HG03175 (cell line): ENCODE measurements around the gene DDX49.
"Not testable (repeated sequence)": the region's sequence is repeated elsewhere in the genome, so short reads cannot be mapped to it uniquely, and the experiment has no call there.

Experiments
- ATAC-seq: cut with Tn5 transposase; IDR thresholded peaks from one replicate; pipeline ENCODE4 v1.9.1; 2021; ENCODE audit warnings: mild to moderate bottlenecking, moderate library complexity; ENCODE audit not compliant: unreplicated experiment

The DDX49 gene

DNA sequence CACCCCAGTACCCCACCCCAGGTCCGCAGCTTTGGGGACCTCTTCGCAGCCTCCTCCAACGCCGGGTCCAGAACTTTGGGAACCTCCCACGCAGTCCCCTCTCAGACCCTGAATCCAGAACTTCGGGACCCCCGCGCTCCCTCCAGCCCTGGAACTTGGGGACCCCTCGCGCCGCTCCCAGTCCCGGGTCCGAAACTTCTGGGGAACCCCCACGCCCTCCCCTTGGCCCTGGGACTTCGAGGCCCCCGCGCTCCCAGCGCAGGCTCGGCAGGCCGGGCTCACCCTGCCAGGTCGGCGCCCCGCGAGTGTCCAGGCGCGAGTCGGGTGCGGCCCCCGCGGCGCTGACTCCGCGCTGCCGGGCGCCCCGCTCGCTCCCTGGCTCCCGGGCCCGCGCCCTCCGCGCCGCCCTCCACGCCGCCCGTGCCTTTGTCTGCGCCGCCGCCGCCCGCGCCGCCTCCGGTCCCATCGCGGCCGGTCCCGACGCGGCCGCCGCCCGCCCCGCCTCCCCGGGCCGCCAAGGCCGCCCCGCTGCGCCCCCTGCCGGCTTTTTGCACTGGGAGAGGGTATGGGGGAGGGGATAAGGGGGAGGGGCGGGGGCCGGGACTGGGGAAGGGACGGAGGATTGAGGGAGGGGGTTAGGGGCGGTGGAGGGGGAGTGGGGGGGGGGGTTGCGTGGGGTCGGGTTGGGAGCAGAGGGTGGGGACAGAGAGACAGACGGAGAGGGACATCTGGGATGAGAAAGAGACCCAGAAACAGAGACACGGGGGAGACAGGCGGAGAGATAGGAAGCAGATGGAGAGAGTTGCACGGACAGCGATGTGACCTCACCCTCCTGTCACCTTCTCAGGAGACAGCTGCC lies 21.5 kb downstream of the DDX49 start, which contains the start of gene HOMER3:
HOMER3 (minus strand) TSS at position 449 of the 859 bp plus-strand sequence. CDS start 2,235 bp downstream, outside the sequence.
- ATAC-seq = no peak

DNA sequence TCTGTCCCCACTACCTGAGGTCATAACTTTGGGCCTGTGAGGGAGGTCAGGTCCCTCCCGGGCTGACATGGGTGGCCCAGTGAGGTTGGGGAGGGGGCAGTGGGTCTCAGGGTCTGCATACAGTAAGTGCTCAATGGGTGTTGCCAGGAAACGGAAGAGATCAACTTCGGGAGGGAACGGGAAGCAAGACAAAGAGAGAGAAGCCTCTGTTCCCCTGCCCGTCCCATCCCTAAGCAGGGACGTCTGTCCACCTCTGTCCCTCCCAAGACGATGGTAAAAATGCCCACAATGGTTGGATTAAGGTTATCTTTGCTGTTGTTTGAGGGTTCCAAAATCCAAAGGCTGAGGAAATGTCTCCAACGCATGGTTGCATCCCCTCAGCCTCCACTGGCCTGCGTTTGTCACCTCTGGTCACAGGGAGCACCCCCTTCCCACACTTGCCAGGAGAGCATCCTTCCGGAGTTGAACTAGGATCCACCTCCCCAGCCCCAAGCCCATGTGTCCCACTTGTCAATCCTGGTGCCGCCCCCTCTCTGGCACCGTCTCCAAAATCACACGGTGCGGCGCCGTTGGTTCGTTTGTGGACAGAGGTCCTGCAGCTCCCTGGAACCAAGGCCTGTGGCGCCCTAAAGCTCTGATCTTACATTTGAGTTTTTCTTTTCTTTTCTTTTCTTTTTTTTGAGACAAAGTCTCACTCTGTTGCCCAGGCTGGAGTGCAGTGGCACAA lies 22.3 kb downstream of the DDX49 start:
- no peak for ATAC-seq

DNA sequence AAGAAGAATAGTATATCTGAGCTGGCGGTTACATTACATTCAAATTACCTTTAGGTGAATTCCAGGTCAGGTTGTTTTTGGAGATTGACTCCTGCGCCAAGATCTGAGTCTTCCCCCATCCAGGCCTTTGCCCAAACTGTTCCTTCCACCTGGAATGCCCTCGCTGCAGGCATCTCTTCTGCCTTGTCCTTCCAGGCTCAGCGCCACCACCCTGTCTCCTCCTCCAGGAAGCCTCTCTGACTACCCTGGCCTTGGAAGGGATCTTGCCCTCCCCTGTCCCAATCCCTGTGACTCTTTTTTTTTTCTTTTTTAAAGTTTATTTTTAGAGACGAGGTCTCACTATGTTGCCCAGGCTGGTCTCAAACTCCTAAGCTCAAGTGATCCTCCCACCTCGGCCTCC lies 23.2 kb downstream of the DDX49 start:
- no peak for ATAC-seq

DNA sequence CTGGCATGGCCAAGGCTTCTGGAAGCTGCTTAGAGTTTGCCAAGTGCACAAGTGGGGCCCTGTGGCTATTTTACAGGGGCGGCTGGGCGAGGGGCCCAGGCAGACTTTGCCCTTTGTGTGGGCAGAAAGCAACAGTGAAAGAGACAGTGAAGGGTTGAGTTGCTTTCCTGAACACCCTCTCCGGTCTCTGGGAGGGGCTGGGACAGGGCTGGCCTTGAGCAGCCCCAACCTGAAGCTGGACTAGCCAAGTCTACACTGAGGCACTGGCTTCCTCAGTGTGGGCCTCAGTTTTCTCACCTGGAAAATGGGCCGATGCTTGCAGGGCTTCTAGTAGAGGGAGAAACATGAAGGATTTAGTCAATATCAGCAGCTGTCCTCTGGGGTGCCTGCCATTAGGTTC lies 23.9 kb downstream of the DDX49 start:
- no peak for ATAC-seq

DNA sequence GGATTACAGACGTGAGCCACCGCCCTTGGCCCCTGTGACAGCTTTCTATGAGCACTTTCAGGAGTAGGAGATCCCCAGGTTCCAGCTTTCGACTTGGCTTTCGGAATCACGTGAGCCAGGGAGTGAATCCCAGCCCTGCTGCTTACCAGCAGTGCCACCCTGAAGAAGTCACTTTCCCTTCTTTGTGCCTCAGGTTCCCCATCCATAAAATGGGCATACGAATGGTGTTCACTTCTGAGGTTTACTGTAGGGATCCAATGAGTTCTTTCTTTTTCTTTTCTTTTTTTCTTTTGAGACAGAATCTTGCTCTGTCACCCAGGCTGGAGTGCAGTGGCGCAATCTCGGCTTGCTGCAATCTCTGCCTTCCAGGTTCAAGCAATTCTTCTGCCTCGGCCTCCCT lies 25.8 kb downstream of the DDX49 start:
- ATAC-seq = no peak

DNA sequence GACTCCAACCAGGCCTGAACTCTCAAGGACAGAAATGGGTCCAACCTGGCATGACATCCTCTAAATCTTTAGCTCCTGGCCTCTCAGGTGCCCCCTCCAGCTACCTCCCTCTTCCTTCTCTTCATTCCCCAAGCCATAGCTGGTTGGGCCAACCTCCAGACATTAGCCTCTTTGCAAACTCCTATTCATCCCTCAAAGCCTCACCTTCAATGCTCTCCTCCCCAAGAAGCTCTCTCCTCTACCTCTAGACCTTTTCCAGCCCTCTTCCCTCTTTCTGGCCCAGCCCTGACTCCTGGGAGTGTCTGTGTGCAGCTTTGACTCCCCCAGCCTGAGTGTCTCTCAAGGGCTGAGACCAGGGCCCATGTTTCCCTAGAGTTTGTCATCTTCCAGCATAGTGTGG lies 26.8 kb downstream of the DDX49 start:
- ATAC-seq = no peak

DNA sequence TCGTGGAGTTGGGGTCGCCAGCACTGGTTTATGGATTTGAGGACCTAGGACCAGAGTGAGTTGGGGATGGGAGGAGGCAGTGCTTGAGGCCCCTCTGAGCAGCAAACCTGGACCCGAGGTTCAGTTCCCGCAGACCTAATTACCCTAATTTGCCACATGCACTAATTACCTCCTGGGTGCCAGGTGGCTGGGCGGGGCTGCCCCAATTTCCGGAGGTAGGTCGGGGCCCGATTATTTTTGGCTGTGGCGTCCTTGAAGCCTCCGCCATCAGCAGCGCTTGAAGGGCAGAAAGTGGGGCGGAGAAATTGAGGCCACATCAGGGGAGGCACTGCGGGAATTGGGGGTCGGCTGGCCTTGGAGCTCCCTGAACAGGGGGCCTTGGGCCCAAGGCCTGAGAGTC lies 27.4 kb downstream of the DDX49 start:
- ATAC-seq = no peak

DNA sequence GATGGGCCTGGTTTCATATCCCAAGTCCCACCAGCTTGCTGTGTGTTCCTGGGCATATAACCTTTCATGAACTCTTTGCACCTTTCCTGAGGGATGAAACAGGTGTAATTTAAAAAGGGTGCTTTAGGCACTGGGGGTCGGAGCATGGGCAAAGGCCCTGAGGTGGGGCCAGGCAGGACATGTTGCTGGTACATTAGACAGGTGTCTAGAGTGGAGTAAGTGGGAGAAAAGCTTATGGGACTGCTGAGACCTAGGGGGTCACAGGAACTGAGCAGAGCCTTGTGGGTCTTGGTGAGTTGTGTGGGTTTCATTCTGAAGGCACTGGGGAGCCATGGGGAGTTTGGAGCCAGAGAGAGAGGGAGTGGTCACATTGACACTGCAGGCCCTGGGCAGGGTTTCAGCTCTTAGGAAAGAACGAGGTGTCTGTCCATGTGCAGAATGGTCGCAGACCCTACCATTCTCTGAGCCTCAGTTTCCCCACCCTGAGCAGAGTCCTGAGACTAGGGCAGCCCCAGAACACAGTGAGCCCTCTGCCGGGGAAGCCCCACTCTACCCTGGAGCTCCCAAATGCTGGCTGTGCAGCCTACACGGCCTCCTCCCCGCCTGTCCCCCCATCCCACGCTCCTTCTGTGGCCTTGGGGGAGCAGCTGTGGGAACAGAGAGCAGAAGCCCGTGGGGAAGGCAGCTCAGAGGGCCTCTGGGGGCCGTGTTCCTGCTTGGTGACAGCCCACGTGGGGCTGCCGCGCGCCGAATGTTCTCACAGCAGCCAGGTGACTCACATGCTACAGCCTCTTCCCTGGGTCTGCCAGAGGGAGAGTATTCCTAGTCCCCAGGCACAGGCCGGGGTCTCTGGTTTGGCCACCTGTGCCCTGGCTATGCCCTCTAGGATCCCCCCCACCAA lies 28.8 kb downstream of the DDX49 start:
- ATAC-seq = no peak

DNA sequence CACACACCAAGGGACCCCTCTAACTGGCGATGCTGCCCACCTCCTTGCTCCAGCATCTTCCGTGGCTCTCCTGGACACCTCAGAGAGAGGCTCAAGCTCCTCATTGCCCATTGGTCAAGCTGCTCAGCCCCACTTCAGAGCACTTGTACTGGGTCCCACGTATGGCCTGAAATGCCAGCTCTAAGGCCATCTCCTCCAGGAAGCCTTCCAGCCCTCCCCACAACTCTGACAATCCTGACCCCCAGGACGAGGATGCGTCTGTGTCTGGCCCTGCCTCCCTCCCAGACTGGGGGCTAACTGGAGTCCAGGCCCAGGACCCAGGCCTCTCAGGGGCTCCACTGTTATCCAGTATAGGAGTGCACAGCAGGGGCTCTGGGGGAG lies 29.5 kb downstream of the DDX49 start:
- no peak for ATAC-seq

DNA sequence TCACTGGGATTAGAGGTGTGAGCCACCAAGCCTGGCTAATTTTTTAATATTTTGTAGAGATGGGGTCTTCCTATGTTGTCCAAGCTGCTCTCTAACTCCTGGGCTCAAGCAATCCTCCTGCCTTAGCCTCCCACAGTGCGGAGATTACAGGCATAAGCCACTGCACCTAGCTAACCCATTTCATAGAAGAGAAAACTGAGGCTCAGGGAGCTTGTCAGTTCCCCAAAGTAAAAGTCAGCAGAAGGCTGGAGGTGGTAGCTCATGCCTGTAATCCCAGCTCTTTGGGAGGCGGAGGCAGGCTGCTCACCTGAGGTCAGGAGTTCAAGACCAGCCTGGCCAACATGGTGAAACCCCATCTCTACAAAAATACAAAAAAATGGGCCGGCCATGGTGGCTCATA lies 30.3 kb downstream of the DDX49 start:
- no peak for ATAC-seq

DNA sequence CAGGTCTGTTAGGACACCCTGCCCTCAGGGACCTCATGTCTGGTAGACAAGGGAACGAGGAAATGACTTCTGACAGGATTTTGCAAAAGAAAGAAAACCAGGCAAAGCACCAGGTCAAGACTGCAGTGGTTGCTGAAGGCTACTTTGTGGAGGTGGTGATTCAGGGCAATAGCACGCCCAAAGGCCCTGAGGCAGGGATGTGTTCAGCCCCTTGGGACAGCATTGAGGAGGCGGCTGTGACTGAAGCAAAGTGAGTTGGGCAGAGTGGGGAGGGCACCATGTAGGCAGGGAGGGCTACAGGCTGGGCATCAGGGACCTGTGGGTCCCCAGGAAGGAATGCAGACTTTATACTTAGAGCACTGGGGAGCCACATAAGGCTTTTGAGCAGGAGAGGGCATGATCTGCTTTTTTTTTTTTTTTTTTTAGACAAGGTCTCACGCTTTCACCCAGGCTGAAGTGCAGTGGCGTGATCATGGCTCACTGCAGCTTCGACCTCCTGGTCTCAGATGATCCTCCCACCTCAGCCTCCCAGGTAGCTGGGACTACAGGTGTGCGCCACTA lies 32.3 kb downstream of the DDX49 start:
- no peak for ATAC-seq

DNA sequence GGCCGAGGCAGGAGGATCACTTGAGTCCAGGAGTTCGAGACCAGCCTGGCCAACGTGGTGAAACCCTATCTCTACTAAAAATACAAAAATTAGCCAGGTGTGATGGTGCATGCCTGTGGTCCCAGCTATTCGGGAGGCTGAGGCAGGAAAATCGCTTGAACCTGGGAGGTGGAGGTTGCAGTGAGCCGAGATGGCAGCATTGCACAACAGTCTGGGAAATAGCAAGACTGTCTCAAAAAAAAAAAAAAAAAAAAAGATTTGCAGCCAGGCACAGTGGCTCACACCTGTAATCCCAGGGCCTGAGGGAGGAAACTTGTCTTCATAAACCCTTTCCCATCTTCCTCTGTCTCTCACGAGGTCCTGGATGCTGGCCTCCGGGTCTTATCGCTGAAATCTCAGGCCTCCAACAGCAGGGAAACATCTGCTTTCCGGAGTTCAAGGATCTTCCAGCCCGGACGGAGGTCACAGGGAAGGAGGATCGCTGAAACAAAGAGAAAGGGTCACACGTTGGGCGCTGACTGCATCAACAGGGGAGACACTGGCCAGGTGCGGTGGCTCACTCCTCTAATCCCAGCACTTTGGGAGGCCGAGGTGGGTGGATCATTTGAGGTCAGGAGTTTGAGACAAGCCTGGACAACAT lies 33.0 kb downstream of the DDX49 start:
- ATAC-seq = not testable (repeated sequence)

DNA sequence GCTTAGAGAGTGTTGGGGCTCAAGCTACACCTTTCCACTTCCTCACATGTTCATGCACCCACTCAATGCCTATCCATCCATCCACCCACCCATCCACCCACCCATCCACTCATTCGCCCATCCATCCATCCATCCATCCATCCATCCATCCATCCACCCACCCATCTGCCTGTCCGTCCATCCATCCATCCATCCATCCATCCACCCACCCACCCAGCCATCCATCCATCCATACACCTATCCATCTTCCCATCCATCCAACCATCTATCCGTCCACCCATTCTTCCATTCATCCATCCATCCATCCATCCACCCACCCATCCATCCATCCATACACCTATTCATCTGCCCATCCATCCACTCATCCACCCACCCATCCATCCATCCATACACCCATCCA lies 34.6 kb downstream of the DDX49 start:
- ATAC-seq = no peak

DNA sequence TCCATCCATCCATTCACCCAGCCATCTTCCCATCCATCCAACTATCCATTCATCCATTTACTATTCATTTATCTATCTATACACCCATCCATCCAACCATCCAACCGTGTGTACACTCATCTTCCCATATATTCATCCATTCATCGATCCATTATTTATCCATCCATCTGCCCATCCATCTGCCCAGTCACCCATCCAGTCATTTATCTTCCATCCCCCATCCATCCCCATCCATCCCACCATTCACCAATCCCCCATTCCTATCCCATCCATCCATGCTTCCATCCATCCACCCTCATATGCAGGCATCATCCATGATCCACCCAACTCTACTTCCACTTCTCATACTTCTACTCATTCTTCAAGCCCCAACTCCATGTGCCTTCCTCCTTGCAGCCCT lies 35.5 kb downstream of the DDX49 start:
- no peak for ATAC-seq

DNA sequence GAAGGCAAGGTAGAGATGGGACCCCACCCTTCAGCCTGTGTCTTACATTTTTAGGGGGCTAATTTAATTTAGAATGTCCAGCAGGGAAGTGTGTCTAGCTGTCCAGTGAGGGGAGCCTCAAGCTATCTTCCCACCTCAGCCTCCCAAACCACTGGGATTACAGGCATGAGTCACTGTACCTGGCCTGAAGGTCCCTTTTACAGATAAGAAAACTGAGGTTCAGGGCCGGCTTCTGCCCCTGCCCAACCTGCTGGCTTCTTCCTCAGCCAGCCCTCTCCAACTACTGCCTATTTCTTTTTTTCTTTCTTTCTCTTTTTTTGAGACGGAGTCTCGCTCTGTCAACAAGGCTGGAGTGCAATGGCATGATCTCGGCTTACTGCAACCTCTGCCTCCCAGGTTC lies 40.9 kb downstream of the DDX49 start:
- ATAC-seq = no peak

DNA sequence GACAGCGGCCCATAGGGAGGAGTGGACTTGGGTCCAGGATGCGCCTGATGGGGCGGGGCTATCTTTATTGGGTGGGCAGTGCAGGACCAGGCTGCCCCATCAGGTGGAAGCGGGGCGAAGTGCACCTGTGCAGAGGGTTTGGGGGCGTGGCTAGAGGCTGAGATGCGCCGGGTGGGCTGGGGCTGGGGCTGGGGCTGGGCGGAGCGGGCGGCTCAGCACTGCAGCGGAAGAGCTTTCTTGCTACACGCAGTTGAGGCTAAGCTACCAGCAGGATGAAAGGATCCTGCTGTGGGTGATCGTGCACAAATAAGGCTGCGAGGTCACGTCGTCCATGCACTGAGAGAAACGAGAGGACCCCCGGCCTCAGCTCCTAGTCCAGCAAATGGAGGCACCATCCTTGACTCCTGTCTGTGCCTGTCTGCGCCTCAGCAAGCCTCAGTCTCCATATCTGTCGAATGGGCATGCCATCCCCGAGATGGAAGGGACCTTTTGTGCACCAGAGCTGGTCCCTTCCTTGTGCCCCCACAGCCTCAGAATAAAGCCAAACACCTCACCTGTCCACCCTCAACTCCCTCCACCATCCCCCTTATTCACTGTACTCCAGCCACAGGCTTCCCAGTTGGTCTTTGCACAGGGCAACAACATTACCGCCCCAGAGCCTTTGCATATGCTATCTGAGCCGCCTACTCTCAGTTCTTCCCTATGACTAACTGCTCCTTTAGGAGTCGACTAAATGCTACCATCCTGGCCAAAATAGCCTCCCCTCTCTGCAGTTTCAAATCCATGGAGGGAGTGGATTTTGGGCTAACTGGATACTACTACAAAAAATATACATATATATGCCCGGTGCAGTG lies 42.5 kb downstream of the DDX49 start:
- ATAC-seq = no peak

DNA sequence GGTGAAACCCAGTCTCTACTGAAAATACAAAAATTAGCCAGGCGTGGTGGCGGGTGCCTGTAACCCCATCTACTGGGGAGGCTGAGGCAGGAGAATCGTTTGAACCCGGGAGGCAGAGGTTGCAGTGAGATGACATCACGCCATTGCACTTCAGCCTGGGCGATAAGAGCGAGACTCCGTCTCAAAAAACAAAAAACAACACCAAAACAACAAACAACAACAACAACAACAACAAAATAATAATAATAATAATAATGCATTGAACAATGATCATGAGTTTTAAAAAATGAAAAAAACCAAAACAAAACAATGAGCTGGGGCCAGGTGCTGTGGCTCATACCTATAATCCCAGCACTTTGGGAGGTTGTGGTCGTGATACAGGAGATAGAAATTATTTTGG lies 44.6 kb downstream of the DDX49 start:
- ATAC-seq = no peak

DNA sequence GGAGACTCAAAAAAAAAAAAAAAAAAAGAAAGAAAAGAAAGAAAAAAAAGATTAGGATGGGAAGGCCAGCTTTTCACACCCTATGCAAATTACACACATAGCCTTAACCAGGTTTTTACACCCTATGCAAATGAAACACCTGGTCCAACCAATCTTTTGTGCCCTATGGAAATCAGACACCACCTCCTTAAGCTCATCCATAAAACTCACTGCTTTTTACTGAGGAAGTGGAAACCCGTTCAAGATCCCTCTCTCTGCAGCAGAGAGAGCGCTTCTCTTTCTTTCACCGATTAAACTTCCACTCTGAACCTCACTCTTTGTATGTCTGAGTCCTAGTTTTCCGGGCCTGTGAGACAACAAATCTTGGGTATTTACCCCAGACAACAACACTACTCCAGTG lies 46.8 kb downstream of the DDX49 start:
- ATAC-seq = no peak

DNA sequence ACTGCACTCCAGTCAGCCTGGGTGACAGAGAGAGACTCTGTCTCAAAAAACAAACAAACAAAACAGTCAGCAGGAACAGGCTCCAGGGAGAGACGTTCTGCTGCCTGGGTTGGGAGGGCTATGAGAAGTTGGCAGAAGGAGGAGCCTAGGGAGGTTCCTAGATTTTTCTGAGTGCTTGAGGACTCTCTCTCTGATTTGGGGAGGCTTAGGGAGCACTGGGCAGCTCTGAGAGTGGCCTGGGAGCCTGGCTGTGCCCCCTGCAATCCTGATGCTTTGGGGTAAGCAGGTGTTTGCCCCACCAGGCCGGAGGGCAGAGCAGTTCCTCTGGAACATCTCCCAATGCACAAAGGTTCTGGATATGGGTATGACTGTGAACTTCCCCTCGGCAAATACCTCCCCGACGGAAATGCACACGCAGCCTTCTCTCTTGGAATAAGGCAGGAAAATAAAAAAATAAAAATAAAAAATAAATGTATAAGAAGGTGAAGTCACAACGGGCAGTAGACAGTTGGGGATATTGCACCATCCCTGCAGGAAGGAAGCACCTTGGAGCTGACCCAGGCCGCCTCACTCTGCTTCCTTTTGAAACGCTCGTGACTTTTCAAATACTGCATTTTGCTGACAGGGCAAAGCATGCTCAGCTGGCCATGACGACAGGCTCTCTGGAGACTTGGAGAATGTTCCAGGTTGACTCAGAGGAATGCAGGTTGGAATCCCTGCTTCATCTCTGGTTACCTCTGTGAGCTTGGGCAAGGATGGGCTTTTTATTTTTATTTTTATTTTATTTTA lies 48.0 kb downstream of the DDX49 start:
- ATAC-seq = no peak
